Mesenchymal stem cell (in vitro differentiated cells and primary cell): ENCODE results near the gene PSMD4.
A peak's percentile ranks its signal among the peaks of the same experiment; 100 is the strongest.

Experiments used
- DNase-seq: peaks from one replicate; pipeline ENCODE4 v3.0.0-alpha.2; 2013
- H2AFZ ChIP-seq: one replicate; pipeline ENCODE4 v1.6.1; 2013; ENCODE audit warnings: low read depth, mild to moderate bottlenecking, control low read depth, inconsistent platforms, low read length, moderate library complexity
- H2AK5ac ChIP-seq: 2 replicates; pipeline ENCODE4 v1.6.1; 2013; ENCODE audit warnings: low read length, moderate library complexity, mild to moderate bottlenecking, inconsistent platforms; ENCODE audit not compliant: severe bottlenecking
- H2BK120ac ChIP-seq: one replicate; pipeline ENCODE4 v1.6.1; 2013; ENCODE audit warnings: low read depth, mild to moderate bottlenecking, inconsistent platforms, low read length, moderate library complexity
- H2BK12ac ChIP-seq, 2 experiments: one replicate each; pipeline ENCODE4 v1.6.1; 2013; ENCODE audit warnings: inconsistent platforms in 2 of 2, low read length in 2 of 2, mild to moderate bottlenecking in 2 of 2, moderate library complexity in 2 of 2, control low read depth in 1 of 2
- H2BK15ac ChIP-seq: one replicate; pipeline ENCODE4 v1.6.1; 2013; ENCODE audit warnings: mild to moderate bottlenecking, low read depth, inconsistent platforms; ENCODE audit not compliant: poor library complexity, severe bottlenecking
- H2BK5ac ChIP-seq: 2 replicates; pipeline ENCODE4 v1.6.1; 2013; ENCODE audit warnings: low read depth, mild to moderate bottlenecking, low read length, control low read depth, inconsistent platforms; ENCODE audit not compliant: poor library complexity, severe bottlenecking
- H3K14ac ChIP-seq, 2 experiments: one replicate each; pipeline ENCODE4 v1.6.1; 2013; ENCODE audit warnings: inconsistent platforms in 2 of 2, low read length in 2 of 2, control low read depth in 1 of 2, mild to moderate bottlenecking in 1 of 2, moderate library complexity in 1 of 2
- H3K18ac ChIP-seq, 2 experiments: one replicate each; pipeline ENCODE4 v1.6.1; 2013; ENCODE audit warnings: inconsistent platforms in 2 of 2, low read length in 2 of 2, control low read depth in 1 of 2, low read depth in 1 of 2, mild to moderate bottlenecking in 1 of 2
- H3K23ac ChIP-seq, 2 experiments: one replicate each; pipeline ENCODE4 v1.6.1; 2013; ENCODE audit warnings: inconsistent platforms in 2 of 2, low read length in 2 of 2, mild to moderate bottlenecking in 2 of 2, moderate library complexity in 2 of 2, control low read depth in 1 of 2
- H3K27ac ChIP-seq: 2 replicates; pipeline ENCODE4 v1.5.1; 2013; ENCODE audit warnings: mild to moderate bottlenecking, moderate library complexity, low read length, control low read depth, inconsistent platforms; ENCODE audit not compliant: poor library complexity, severe bottlenecking
- H3K27me3 ChIP-seq, 2 experiments: 2 replicates each; pipeline versions ENCODE4 v1.6.1 to v1.7.0; 2013; ENCODE audit warnings: low read length in 2 of 2, mild to moderate bottlenecking in 2 of 2, moderate library complexity in 2 of 2, control low read depth in 1 of 2, inconsistent platforms in 1 of 2; ENCODE audit not compliant: control insufficient read depth in 1 of 2, insufficient read depth in 1 of 2
- H3K36me3 ChIP-seq, 2 experiments: 2 replicates each; pipeline versions ENCODE4 v1.6.1 to v1.7.0; 2013; ENCODE audit warnings: low read length in 2 of 2, control low read depth in 1 of 2, inconsistent platforms in 1 of 2, low read depth in 1 of 2, mild to moderate bottlenecking in 1 of 2; ENCODE audit not compliant: insufficient read depth in 2 of 2, control insufficient read depth in 1 of 2
- H3K4ac ChIP-seq, 2 experiments: one replicate each; pipeline ENCODE4 v1.6.1; 2013; ENCODE audit warnings: inconsistent platforms in 2 of 2, low read length in 2 of 2, mild to moderate bottlenecking in 2 of 2, moderate library complexity in 2 of 2, control low read depth in 1 of 2, low read depth in 1 of 2
- H3K4me1 ChIP-seq: 2 replicates; pipeline ENCODE4 v1.6.1; 2013; ENCODE audit warnings: low read depth, low read length, control low read depth; ENCODE audit not compliant: control insufficient read depth, insufficient read depth
- H3K4me2 ChIP-seq: 2 replicates; pipeline ENCODE4 v1.6.1; 2013; ENCODE audit warnings: low read length, mild to moderate bottlenecking, inconsistent platforms; ENCODE audit not compliant: poor library complexity, severe bottlenecking
- H3K4me3 ChIP-seq, 2 experiments: 2 replicates each; pipeline versions ENCODE4 v1.5.1 to v1.7.0; 2013; ENCODE audit warnings: low read length in 2 of 2, mild to moderate bottlenecking in 2 of 2, control low read depth in 1 of 2, low read depth in 1 of 2; ENCODE audit not compliant: insufficient read depth in 1 of 2
- H3K79me1 ChIP-seq: replicated peaks from 2 replicates; pipeline ENCODE4 v1.6.1; 2013; ENCODE audit warnings: mild to moderate bottlenecking, control low read depth, low read length, inconsistent platforms; ENCODE audit not compliant: poor library complexity, severe bottlenecking
- H3K9ac ChIP-seq: 2 replicates; pipeline ENCODE4 v1.7.0; 2013; ENCODE audit warnings: mild to moderate bottlenecking, low read length, moderate library complexity
- H3K9me3 ChIP-seq: 2 replicates; pipeline ENCODE4 v1.7.0; 2013; ENCODE audit warnings: mild to moderate bottlenecking, low read length; ENCODE audit not compliant: control insufficient read depth
- H4K8ac ChIP-seq: one replicate; pipeline ENCODE4 v1.6.1; 2013; ENCODE audit warnings: inconsistent platforms, mild to moderate bottlenecking, low read length, moderate library complexity
- H4K91ac ChIP-seq: one replicate; pipeline ENCODE4 v1.6.1; 2013; ENCODE audit warnings: mild to moderate bottlenecking, low read length, inconsistent platforms
- WGBS: methylation state at CpG from one replicate; pipeline ENCODE4 v1.1.7; 2013; ENCODE audit warnings: mixed read lengths; 5-methylcytosine and 5-hydroxymethylcytosine counted together

The PSMD4 gene

DNA sequence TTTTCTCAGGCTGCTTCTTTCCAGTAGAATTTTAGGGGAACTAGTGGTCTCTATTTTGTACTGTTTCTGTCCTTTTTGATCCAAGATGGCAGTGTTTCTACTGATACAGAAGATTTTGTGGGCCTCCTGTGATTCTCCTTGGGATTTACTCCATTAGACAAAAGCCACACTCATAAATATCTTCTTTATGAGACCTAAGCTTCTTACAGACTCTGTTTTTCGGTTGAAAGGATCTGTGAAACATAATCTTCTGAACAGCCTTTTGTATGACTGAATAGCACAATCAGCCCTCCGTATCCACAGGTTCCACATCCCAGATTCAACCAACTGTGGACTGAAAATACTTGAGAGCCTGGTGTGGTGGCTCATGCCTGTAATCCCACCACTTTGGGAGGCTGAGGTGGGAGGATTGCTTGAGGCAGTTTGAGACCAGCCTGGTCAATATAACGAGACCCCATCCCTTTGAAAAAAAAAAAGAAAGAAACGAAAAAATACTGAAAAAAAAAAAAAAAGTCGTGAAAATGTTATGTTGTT, 10.8 kb upstream of the PSMD4 start:
- 100% methylated on average over 2 of the region's 5 CpGs for WGBS
- no peak overlapping the region for H2BK120ac ChIP-seq
- no peak overlapping the region for H3K9ac ChIP-seq
- H2AK5ac ChIP-seq: no peak overlapping the region
- H2AFZ ChIP-seq: no peak overlapping the region
- no peak overlapping the region for H3K23ac ChIP-seq
- no peak overlapping the region for H3K27ac ChIP-seq
- H4K8ac ChIP-seq: no peak overlapping the region
- H3K79me1 ChIP-seq: peaks cover 35% of the 10 kb centered on the region
- no peak overlapping the region for H4K91ac ChIP-seq
- DNase-seq: no peak
- no peak overlapping the region for H3K4me2 ChIP-seq
- H3K18ac ChIP-seq: no peak overlapping the region
- H3K9me3 ChIP-seq: no peaks in the 10 kb centered on the region
- peaks cover 70 to 97% of the 10 kb centered on the region in 2 experiments for H3K36me3 ChIP-seq
- H3K27me3 ChIP-seq: no peaks in the 10 kb centered on the region
- no peak overlapping the region for H3K4me3 ChIP-seq
- no peak overlapping the region for H3K4ac ChIP-seq
- H2BK15ac ChIP-seq: no peak overlapping the region
- no peak overlapping the region for H2BK5ac ChIP-seq
- H2BK12ac ChIP-seq: no peak overlapping the region
- H3K14ac ChIP-seq: no peak overlapping the region
- no peaks in the 10 kb centered on the region for H3K4me1 ChIP-seq

- Histone ChIP-seq H4K8ac (no peak overlapping the region), H3K9me3 (no peaks in the 10 kb centered on the region), H3K23ac (no peak overlapping the region), H3K14ac (no peak overlapping the region), H2BK120ac (no peak overlapping the region), H3K79me1 (peaks cover 32% of the 10 kb centered on the region), H2BK5ac (no peak overlapping the region), H2BK12ac (no peak overlapping the region), H3K4ac (no peak overlapping the region), H3K4me3 (no peak overlapping the region), H3K9ac (no peak overlapping the region), H2AFZ (no peak overlapping the region), H2BK15ac (no peak overlapping the region), H3K4me2 (no peak overlapping the region), H3K27ac (no peak overlapping the region), H3K27me3 (no peaks in the 10 kb centered on the region), H3K36me3 (peaks cover 58 to 87% of the 10 kb centered on the region in 2 experiments), H3K4me1 (no peaks in the 10 kb centered on the region), H3K18ac (no peak overlapping the region), H2AK5ac (no peak overlapping the region), H4K91ac (no peak overlapping the region)
- DNase-seq: no peak
- 90% methylated on average over 2 of the region's 2 CpGs for WGBS
Observed at GRCh38 chr1:151246786-151247185, 7.7 kb upstream of the PSMD4 start.

GRCh38 chr1:151251656-151252470, 2.7 kb upstream of the PSMD4 start:
- peaks cover 13% of the 10 kb centered on the region for H3K79me1 ChIP-seq
- no peak overlapping the region for H4K91ac ChIP-seq
- no peak overlapping the region for H3K14ac ChIP-seq
- H2BK15ac ChIP-seq: no peak overlapping the region
- peak overlapping the region; percentile 35 for H2AK5ac ChIP-seq
- H3K4ac ChIP-seq: no peak overlapping the region
- peak; percentile 84 for DNase-seq
- no peak overlapping the region for H3K23ac ChIP-seq
- no peak overlapping the region for H4K8ac ChIP-seq
- H3K9ac ChIP-seq: no peak overlapping the region
- no peaks in the 10 kb centered on the region for H3K9me3 ChIP-seq
- WGBS: 87% methylated on average over 12 of the region's 16 CpGs
- H2BK120ac ChIP-seq: no peak overlapping the region
- H3K27me3 ChIP-seq: no peaks in the 10 kb centered on the region
- H3K18ac ChIP-seq: no peak overlapping the region
- peaks cover 3% of the 10 kb centered on the region for H3K4me1 ChIP-seq
- no peak overlapping the region for H3K4me2 ChIP-seq
- peaks cover 35 to 36% of the 10 kb centered on the region in 2 experiments for H3K36me3 ChIP-seq
- no peak overlapping the region for H2BK5ac ChIP-seq
- H3K4me3 ChIP-seq: no peak overlapping the region
- H2BK12ac ChIP-seq: no peak overlapping the region
- no peak overlapping the region for H3K27ac ChIP-seq
- H2AFZ ChIP-seq: no peak overlapping the region

- Histone ChIP-seq H2BK12ac (no peak overlapping the region), H3K18ac (no peak overlapping the region), H2BK120ac (no peak overlapping the region), H4K91ac (no peak overlapping the region), H3K23ac (no peak overlapping the region), H3K36me3 (peaks cover 6 to 14% of the 10 kb centered on the region in 2 experiments), H3K9ac (peak overlapping the region; percentile 97), H3K4ac (no peak overlapping the region), H3K4me3 (peak overlapping the region; percentile 41 to 96), H2BK15ac (no peak overlapping the region), H3K4me1 (peaks cover 3% of the 10 kb centered on the region), H2BK5ac (no peak overlapping the region), H3K27me3 (no peaks in the 10 kb centered on the region), H2AFZ (no peak overlapping the region), H3K27ac (no peak overlapping the region), H3K14ac (no peak overlapping the region), H3K4me2 (peak overlapping the region; percentile 81), H3K79me1 (peaks cover 5% of the 10 kb centered on the region), H4K8ac (no peak overlapping the region), H3K9me3 (no peaks in the 10 kb centered on the region), H2AK5ac (no peak overlapping the region)
- peak; percentile 37 for DNase-seq
- 66% methylated on average over 10 of the region's 10 CpGs for WGBS
Observed at GRCh38 chr1:151255381-151255780, 847 bp downstream of the PSMD4 start.
